ENCODE data around the gene SRP9. TPM values are rescaled to one million over a fixed set of nuclear protein-coding genes. Genes with fewer than 3 reads are reported as not detected.

Gene SRP9
- polyA plus RNA-seq, 1 of the 3 experiments (the other 2 are of a cell fraction), result 156 TPM

DNA sequence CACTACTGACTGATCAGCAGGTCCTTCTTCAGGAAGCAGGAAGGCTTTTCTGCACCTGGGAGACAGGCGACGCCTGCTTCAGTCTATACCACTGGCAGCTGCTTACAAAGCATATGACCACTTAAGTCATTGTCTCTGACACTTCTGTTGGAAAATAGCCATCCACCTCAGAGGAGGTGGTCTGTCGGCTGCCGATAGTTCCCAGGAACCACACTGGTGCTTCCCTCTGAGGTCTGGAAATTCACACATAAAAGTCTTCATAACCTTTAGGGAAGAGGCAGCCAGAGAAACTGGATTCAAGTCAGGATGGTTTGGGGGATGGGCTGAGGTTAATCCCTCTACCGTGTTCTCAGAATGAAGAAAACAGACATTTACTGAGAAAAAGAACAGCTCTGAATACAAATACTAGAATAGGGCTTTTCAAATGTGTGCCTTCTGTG, 15.6 kb upstream of the SRP9 start:
- Histone ChIP-seq H3K79me2 (ENCODE audit: insufficient read depth) (no peaks in the 10 kb centered on the region), H3F3A (replicated peaks; ENCODE audit: insufficient read depth) (peaks cover 37% of the 10 kb centered on the region), H3K9ac (peak overlapping the region; percentile 9; the same call in 1 of the 2 replicates), H3K36me3 (replicated peaks in 1 of 2; ENCODE audit: control insufficient read depth in 1 of 2, insufficient read depth in 2 of 2, low read length in 1 of 2) (no peaks in the 10 kb centered on the region), H4K20me1 (ENCODE audit: insufficient read depth) (no peaks in the 10 kb centered on the region), H3K4me2 (peak overlapping the region; percentile 9; the same call in 1 of the 2 replicates), H3K27me3 (ENCODE audit: insufficient read depth) (no peaks in the 10 kb centered on the region), H3K9me2 (no peaks in the 10 kb centered on the region), H2AFZ (ENCODE audit: low read depth) (peak overlapping the region; percentile 47; the same call in 1 of the 2 replicates), H3K27ac (ENCODE audit: low read depth in 2 of 2, low read length in 1 of 2) (peak overlapping the region; percentile 78 to 93), H3K4me3 (ENCODE audit: low read depth in 2 of 2, low read length in 1 of 2) (no peak overlapping the region), H3K9me3 (no peaks in the 10 kb centered on the region), H3K4me1 (ENCODE audit: control insufficient read depth in 1 of 2, insufficient read depth in 2 of 2, low read depth in 1 of 2, low read length in 1 of 2) (peaks cover 29 to 30% of the 10 kb centered on the region in 2 experiments)
- POLR2A ChIA-PET, result interaction anchor here (0.6 to 1.2 kb wide), 2 partner anchors 15 to 748 kb away, joined by 3 to 5 read pairs; partner anchors contain the start of gene SRP9
- CTCF ChIA-PET, result interaction anchor here (0.9 to 18.9 kb wide), 5 partner anchors 10 to 282 kb away, joined by 5 to 473 read pairs (median 12); partner anchors contain the start of gene SRP9
- DNase-seq, result no peak
- WGBS (ENCODE audit: low lambda C conversion rate), result 78% methylated on average over 5 of the region's 5 CpGs
- TF ChIP-seq CHD2 (IDR thresholded peaks at IDR 0.05; ENCODE audit: low read length, partially characterized antibody) (no peak), GATA2 (CRISPR knock-in tag; IDR thresholded peaks at IDR 0.05) (no peak), YY1 (IDR thresholded peaks at IDR 0.05; ENCODE audit: low read depth) (no peak), FOXM1 (IDR thresholded peaks at IDR 0.05; ENCODE audit: low read depth) (no peak), FOSL2 (IDR thresholded peaks at IDR 0.05; ENCODE audit: borderline replicate concordance, low read depth) (no peak), TEAD4 (IDR thresholded peaks at IDR 0.05; ENCODE audit: borderline replicate concordance, insufficient read depth) (no peak), FOXJ3 (CRISPR knock-in tag; IDR thresholded peaks at IDR 0.05) (no peak), RXRA (IDR thresholded peaks at IDR 0.05; ENCODE audit: borderline replicate concordance, low read depth) (no peak)
- TF ChIP-seq, protein P1, sequence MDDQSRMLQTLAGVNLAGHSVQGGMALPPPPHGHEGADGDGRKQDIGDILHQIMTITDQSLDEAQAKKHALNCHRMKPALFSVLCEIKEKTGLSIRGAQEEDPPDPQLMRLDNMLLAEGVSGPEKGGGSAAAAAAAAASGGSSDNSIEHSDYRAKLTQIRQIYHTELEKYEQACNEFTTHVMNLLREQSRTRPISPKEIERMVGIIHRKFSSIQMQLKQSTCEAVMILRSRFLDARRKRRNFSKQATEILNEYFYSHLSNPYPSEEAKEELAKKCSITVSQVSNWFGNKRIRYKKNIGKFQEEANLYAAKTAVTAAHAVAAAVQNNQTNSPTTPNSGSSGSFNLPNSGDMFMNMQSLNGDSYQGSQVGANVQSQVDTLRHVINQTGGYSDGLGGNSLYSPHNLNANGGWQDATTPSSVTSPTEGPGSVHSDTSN (IDR thresholded peaks at IDR 0.05), result no peak

DNA sequence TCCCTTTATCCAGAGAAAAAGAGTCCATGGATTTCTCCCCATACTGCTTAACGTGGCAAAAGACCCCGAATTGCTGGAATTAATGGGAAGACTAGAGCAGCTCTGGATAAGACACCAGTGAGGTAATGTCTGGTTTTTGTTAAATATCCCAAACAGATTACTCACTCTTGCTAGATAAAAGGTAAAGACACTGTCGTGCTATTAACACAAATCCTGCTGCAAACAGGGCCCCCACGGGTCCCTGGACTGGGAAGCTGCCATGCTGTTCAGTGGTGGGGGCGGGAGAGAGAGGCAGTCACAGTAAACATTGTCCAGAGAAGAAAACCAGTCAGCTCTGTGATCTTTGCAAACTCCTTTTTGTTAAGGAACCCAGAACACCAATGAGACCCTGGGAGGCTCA, 15.2 kb upstream of the SRP9 start:
- peaks cover 33 to 34% of the 10 kb centered on the region in 2 experiments for H3K4me1 ChIP-seq (ENCODE audit: control insufficient read depth in 1 of 2, insufficient read depth in 2 of 2, low read depth in 1 of 2, low read length in 1 of 2)
- CTCF ChIA-PET, result interaction anchor here (0.9 to 18.9 kb wide), 5 partner anchors 10 to 282 kb away, joined by 5 to 473 read pairs (median 12); partner anchors contain the start of gene SRP9
- no peaks in the 10 kb centered on the region for H3K9me3 ChIP-seq
- H3K27ac ChIP-seq (ENCODE audit: low read depth in 2 of 2, low read length in 1 of 2), result peak overlapping the region; percentile 78 to 93
- no peak overlapping the region for H3K4me3 ChIP-seq (ENCODE audit: low read depth in 2 of 2, low read length in 1 of 2)
- peaks cover 41% of the 10 kb centered on the region for H3F3A ChIP-seq (replicated peaks; ENCODE audit: insufficient read depth)
- H3K27me3 ChIP-seq (ENCODE audit: insufficient read depth), result no peaks in the 10 kb centered on the region
- H3K36me3 ChIP-seq (replicated peaks in 1 of 2; ENCODE audit: control insufficient read depth in 1 of 2, insufficient read depth in 2 of 2, low read length in 1 of 2), result no peaks in the 10 kb centered on the region
- peak overlapping the region; percentile 47; the same call in 1 of the 2 replicates for H2AFZ ChIP-seq (ENCODE audit: low read depth)
- H4K20me1 ChIP-seq (ENCODE audit: insufficient read depth), result no peaks in the 10 kb centered on the region
- peak overlapping the region; percentile 9; the same call in 1 of the 2 replicates for H3K9ac ChIP-seq
- POLR2A ChIA-PET, result interaction anchor here (0.6 to 1.2 kb wide), 2 partner anchors 15 to 748 kb away, joined by 3 to 5 read pairs; partner anchors contain the start of gene SRP9
- no peak for DNase-seq
- WGBS (ENCODE audit: low lambda C conversion rate), result 34% methylated on average over 5 of the region's 5 CpGs
- no peaks in the 10 kb centered on the region for H3K79me2 ChIP-seq (ENCODE audit: insufficient read depth)
- no peaks in the 10 kb centered on the region for H3K9me2 ChIP-seq
- TF ChIP-seq FOXM1 (IDR thresholded peaks at IDR 0.05; ENCODE audit: low read depth) (no peak), FOXJ3 (CRISPR knock-in tag; IDR thresholded peaks at IDR 0.05) (no peak), RCOR1 (IDR thresholded peaks at IDR 0.05; ENCODE audit: low read length) (no peak), YY1 (IDR thresholded peaks at IDR 0.05; ENCODE audit: low read depth) (no peak), NRF1 (IDR thresholded peaks at IDR 0.05; ENCODE audit: low read depth, low read length) (no peak), TEAD4 (IDR thresholded peaks at IDR 0.05; ENCODE audit: borderline replicate concordance, insufficient read depth) (no peak), TCF12 (IDR thresholded peaks at IDR 0.05) (peak; percentile 61; the same call in 1 of the 2 replicates)
- peak overlapping the region; percentile 9; the same call in 1 of the 2 replicates for H3K4me2 ChIP-seq

Data from SK-N-SH (cell line).